GM12865 (cell line): ENCODE results near the gene SENP2.
A peak's percentile ranks its signal among the peaks of the same experiment; 100 is the strongest.
"Not testable (repeated sequence)": the region's sequence is repeated elsewhere in the genome, so short reads cannot be mapped to it uniquely, and the experiment has no call there.

Experiments
- DNase-seq: peaks from one replicate; pipeline ENCODE4 v3.0.0; 2010; ENCODE audit warnings: low read depth
- H3K4me3 ChIP-seq: 2 replicates; pipeline ENCODE4 v1.5.1; 2011; ENCODE audit warnings: mild to moderate bottlenecking, low read depth, low read length, control low read depth
- TF ChIP-seq, protein P1 (sequence below): IDR thresholded peaks from 2 replicates; pipeline ENCODE4 v1.5.1; 2011; ENCODE audit warnings: low read length, control low read depth, low read depth, inconsistent platforms; ENCODE audit not compliant: insufficient read depth; ENCODE audit errors: missing control alignments

SENP2 gene

GRCh38 chr3:185555101-185555501 lies 31.0 kb upstream of the SENP2 start:
- DNase-seq: no peak
- H3K4me3 ChIP-seq: no peak overlapping the region
- TF ChIP-seq, protein P1, sequence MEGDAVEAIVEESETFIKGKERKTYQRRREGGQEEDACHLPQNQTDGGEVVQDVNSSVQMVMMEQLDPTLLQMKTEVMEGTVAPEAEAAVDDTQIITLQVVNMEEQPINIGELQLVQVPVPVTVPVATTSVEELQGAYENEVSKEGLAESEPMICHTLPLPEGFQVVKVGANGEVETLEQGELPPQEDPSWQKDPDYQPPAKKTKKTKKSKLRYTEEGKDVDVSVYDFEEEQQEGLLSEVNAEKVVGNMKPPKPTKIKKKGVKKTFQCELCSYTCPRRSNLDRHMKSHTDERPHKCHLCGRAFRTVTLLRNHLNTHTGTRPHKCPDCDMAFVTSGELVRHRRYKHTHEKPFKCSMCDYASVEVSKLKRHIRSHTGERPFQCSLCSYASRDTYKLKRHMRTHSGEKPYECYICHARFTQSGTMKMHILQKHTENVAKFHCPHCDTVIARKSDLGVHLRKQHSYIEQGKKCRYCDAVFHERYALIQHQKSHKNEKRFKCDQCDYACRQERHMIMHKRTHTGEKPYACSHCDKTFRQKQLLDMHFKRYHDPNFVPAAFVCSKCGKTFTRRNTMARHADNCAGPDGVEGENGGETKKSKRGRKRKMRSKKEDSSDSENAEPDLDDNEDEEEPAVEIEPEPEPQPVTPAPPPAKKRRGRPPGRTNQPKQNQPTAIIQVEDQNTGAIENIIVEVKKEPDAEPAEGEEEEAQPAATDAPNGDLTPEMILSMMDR: no peak

DNA sequence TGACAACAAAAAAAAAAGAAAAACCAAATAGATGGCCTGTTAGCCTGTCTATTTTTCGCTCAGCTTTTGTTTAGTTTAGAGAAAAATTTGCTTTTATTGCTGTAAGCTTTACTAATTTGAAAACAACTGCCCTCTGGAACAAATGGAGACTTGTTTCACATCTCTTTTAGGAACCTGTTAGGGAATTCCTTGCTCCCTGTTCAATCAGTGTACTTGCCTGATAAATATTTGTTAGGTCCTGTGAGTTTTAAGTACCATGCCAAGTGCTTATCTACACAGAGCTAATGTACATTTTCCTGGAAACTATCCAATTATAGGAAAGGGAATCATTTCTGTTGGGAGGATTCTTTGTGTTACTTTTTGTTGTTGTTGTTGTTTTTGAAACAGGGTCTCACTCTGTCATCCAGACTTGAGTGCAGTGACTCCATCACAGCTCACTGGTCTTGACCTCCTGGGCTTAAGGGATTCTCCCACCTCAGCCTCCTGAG lies 30.2 kb upstream of the SENP2 start:
- no peak for DNase-seq
- no peak overlapping the region for H3K4me3 ChIP-seq
- TF ChIP-seq, protein P1: no peak

- not testable (repeated sequence) for DNase-seq, H3K4me3 ChIP-seq
These were observed 29.5 kb upstream of the SENP2 start for GRCh38 chr3:185556640-185557039.

DNA sequence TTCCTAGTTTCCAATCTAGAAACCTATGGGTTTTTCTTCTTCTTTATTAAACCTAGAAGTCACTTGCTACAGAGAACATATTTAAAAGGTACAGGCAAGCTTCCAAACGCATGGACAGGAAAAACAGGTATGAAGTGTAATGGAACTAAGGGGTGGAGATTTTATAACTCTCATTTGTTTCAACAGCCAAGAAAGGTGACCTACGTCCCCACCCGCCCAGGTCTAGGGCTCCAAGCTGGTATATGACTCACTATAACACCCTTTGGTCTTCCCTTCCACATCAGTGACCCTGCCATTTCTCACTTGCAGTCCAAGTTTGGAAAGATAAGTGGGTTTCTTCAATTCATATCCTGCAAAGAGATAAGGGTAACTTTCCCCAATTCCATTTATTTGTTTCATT lies 27.7 kb upstream of the SENP2 start:
- DNase-seq: peak; percentile 59
- TF ChIP-seq, protein P1: no peak

GRCh38 chr3:185559706-185560090 lies 26.4 kb upstream of the SENP2 start:
- H3K4me3 ChIP-seq: peak overlapping the region; percentile 57; the same call in 1 of the 2 replicates
- TF ChIP-seq, protein P1: no peak
- DNase-seq: no peak

More for the DNA sequence above, 27.7 kb upstream of the SENP2 start:
- H3K4me3 ChIP-seq: peak overlapping the region; percentile 11

DNA sequence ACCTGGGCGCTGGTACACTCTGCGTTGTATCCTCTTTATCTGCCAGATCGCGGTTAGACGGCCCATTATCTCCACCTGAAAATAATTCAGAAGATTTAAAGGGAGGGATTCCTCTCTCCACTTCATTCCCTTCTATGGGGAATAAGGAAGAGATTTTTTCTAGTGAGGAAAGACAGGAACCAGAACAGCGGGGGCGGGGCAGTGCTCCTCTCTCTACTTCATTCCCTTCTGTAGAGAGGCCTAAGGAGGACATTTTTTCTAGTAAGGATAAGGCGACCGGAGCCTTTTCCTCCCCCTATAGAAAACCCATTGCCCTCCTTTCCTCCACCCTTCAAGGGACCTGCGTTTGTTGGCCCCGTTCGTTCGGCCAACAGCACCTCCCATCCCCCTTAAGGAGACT lies 25.4 kb upstream of the SENP2 start:
- no peak for DNase-seq
- TF ChIP-seq, protein P1: no peak
- no peak overlapping the region for H3K4me3 ChIP-seq

GRCh38 chr3:185561374-185561943 lies 24.6 kb upstream of the SENP2 start:
- TF ChIP-seq, protein P1: no peak
- no peak for DNase-seq
- no peak overlapping the region for H3K4me3 ChIP-seq

GRCh38 chr3:185561958-185562357 lies 24.1 kb upstream of the SENP2 start:
- no peak overlapping the region for H3K4me3 ChIP-seq
- TF ChIP-seq, protein P1: no peak
- no peak for DNase-seq
